Effector memory CD8-positive, alpha-beta T cell (primary cell): ENCODE data around the gene CXCL13.
"Not testable (repeated sequence)": the region's sequence is repeated elsewhere in the genome, so short reads cannot be mapped to it uniquely, and the experiment has no call there.

ENCODE experiments used
- ATAC-seq: fragments of 150-1000 bp; cut with Tn5 transposase; replicated peaks from 2 replicates; pipeline ENCODE4 v1.10.0; 2021; ENCODE audit warnings: mild to moderate bottlenecking, moderate library complexity
- DNase-seq, 3 experiments: peaks; one replicate each; pipeline ENCODE4 v3.0.0; 2021
- H3K27ac Mint-ChIP-seq, 2 donors: one replicate each; pipeline ENCODE4 v1.8.0; 2022; ENCODE audit warnings: mild to moderate bottlenecking in 2 of 2, mixed read lengths in 2 of 2, moderate library complexity in 2 of 2
- H3K27me3 Mint-ChIP-seq, 2 donors: one replicate each; pipeline ENCODE4 v1.8.0; 2022; ENCODE audit warnings: mixed read lengths in 2 of 2
- H3K36me3 Mint-ChIP-seq: one replicate; pipeline ENCODE4 v1.8.0; 2022; ENCODE audit warnings: mild to moderate bottlenecking, moderate library complexity, mixed read lengths; ENCODE audit not compliant: insufficient read depth
- H3K4me1 Mint-ChIP-seq, 2 donors: one replicate each; pipeline ENCODE4 v1.8.0; 2022; ENCODE audit warnings: low read depth in 2 of 2, mixed read lengths in 2 of 2
- H3K4me3 Mint-ChIP-seq, 2 donors: one replicate each; pipeline ENCODE4 v1.8.0; 2022; ENCODE audit warnings: mild to moderate bottlenecking in 2 of 2, mixed read lengths in 2 of 2, moderate library complexity in 2 of 2
- H3K9me3 Mint-ChIP-seq, 2 donors: one replicate each; pipeline ENCODE4 v1.8.0; 2022; ENCODE audit warnings: mixed read lengths in 2 of 2

CXCL13 gene

DNA sequence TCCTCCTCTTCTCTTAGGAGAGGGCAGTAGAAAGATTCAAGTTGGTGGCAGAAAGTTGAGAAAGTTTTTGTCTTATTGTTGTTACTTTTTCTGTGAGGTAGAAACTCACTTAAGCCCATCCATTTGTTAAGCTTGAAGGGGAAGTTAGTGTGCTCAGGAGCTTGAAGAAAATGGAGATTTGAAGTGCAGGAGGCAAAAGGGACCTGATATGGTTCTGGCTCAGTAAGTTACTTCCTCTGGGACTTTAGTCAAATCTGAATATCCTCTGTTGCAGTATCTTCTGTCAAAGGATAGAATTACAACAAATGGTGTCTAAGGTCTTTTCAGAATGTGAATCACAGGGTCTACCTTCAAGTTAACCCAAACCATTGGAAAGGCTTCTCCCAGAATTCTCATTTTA lies 46.2 kb downstream of the CXCL13 start:
- Mint-ChIP-seq H3K36me3 (no peaks in the 10 kb centered on the region), H3K27ac (no peak overlapping the region), H3K27me3 (peaks cover 0 to 3% of the 10 kb centered on the region in 2 donors), H3K4me1 (no peaks in the 10 kb centered on the region), H3K9me3 (peaks cover 0 to 2% of the 10 kb centered on the region in 2 donors), H3K4me3 (no peak overlapping the region)
- ATAC-seq (no peak), DNase-seq (no peak)

- H3K27me3 Mint-ChIP-seq, result peaks cover 4 to 7% of the 10 kb centered on the region in 2 donors
- H3K9me3 Mint-ChIP-seq, result peaks cover 0 to 3% of the 10 kb centered on the region in 2 donors
- DNase-seq (no peak), ATAC-seq (no peak)
- H3K36me3 Mint-ChIP-seq, result no peaks in the 10 kb centered on the region
- H3K27ac Mint-ChIP-seq, result no peak overlapping the region
- no peaks in the 10 kb centered on the region for H3K4me1 Mint-ChIP-seq
- H3K4me3 Mint-ChIP-seq, result no peak overlapping the region
Observed at GRCh38 chr4:77652237-77652897, 46.7 kb downstream of the CXCL13 start.

DNA sequence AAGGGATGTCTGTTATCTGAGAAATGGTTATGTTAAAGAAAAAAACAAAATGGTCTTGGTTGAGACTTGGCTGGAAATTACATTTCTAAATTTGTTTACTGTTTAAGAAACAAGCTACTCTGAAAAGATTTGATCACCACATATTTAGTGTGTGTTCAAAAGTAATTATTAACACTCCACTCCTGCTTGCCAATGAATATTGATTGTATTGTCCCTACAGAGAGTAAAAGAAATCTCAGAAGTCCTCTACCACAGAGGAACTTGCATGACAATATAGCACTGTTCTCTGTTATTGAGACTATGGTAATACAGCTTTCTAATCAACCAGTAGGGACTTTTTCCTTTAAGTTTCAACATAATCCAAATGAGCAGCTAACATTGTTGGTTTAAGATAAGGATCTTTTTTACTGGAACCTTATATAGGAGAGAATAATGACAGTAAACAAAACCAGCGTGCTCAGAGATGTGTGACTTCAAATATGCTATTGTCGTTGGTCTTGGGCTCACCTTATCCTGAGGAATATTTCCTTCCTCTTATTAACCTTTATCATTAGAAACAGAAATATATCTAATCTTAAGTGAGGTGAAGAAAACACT lies 47.6 kb downstream of the CXCL13 start:
- DNase-seq, result no peak

DNA sequence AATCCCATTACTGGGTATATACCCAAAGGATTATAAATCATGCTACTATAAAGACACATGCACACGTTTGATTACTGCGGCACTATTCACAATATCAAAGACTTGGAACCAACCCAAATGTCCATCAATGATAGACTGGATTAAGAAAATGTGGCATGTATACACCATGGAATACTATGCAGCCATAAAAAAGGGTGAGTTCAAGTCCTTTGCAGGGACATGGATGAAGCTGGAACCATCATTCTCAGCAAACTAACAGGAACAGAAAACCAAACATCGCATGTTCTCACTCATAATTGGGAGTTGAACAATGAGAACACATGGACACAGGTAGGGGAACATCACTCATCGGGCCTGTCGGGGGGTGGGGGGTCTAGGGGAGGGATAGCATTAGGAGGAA lies 54.7 kb downstream of the CXCL13 start:
- H3K4me1 Mint-ChIP-seq, H3K36me3 Mint-ChIP-seq, H3K27ac Mint-ChIP-seq, DNase-seq, ATAC-seq, H3K9me3 Mint-ChIP-seq, H3K4me3 Mint-ChIP-seq: not testable (repeated sequence)
- peaks cover 8 to 13% of the 10 kb centered on the region in 2 donors for H3K27me3 Mint-ChIP-seq

More for the DNA sequence above, 47.6 kb downstream of the CXCL13 start:
- H3K4me3 Mint-ChIP-seq, result no peak overlapping the region
- no peak overlapping the region for H3K27ac Mint-ChIP-seq
- H3K4me1 Mint-ChIP-seq, result no peaks in the 10 kb centered on the region
- no peak for ATAC-seq
- peaks cover 8 to 13% of the 10 kb centered on the region in 2 donors for H3K27me3 Mint-ChIP-seq
- H3K9me3 Mint-ChIP-seq, result peaks cover 0 to 7% of the 10 kb centered on the region in 2 donors
- H3K36me3 Mint-ChIP-seq, result no peaks in the 10 kb centered on the region
